Frontal cortex (tissue), 4 donors: Measurements from ENCODE around the gene CNNM2. TPM values are rescaled to one million over a fixed set of nuclear protein-coding genes. Genes with fewer than 3 reads are reported as not detected.
"Not testable (repeated sequence)": the region's sequence is repeated elsewhere in the genome, so short reads cannot be mapped to it uniquely, and the experiment has no call there.

Source experiments
- DNase-seq, 2 donors: peaks; one replicate each; pipeline ENCODE4 v3.0.0; 2012; ENCODE audit warnings: low spot score in 2 of 2
- FAIRE-seq: peaks from 2 replicates; lab custom pipeline; 2012; peaks lifted over from hg19 to GRCh38; lab: Jason Lieb, UNC
- small RNA-seq: library from RNA; depleted of rRNA; stranded (forward); fragments of <200 nt; gene quantifications from one replicate; pipeline ENCODE3, GENCODE V24; 2014
- total RNA-seq: library from RNA; depleted of rRNA; stranded (reverse); fragments of >200 nt; gene quantifications from one replicate; pipeline ENCODE4 v1.2.3, GENCODE V29; 2014
- donor health status: control.
- donor health status: control.
- donor health status: control.

CNNM2 gene
- total RNA-seq, 1 donor from 2014 or later = 5.7 TPM

DNA sequence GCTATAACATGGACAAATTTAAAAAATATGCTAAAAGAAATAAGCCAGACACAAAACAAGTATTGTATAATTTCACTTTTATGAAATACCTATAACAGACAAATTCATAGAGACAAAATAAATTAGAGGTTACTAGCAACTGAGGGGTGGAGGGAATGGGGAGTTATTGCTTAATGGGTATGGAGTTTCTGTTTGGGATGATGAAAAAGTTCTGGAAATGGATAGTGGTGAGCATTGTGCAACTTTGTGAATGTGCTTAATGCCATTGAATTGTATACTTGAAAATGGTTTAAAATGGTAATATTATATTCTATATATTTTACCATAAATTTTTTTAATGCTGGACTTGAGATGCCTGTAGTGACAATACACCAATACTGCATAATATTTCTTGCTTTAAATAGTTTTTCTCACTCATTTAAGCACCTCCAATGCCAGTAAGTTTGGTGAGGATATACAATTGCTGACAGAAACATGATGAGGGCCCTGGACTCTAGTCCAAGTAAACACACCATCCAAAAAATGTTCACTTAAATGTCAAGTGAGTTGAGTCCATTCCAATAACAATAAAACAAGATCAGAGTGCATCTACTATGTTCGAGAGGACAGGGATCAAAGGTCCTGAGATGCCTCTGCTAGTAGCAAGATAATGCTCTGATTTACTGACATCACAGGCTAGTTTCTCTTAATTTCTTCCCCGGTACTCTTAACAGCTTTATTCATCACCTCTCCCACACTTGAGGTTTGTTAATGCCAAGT, 203.1 kb downstream of the CNNM2 start:
- DNase-seq (no peak), FAIRE-seq (no peak)

DNA sequence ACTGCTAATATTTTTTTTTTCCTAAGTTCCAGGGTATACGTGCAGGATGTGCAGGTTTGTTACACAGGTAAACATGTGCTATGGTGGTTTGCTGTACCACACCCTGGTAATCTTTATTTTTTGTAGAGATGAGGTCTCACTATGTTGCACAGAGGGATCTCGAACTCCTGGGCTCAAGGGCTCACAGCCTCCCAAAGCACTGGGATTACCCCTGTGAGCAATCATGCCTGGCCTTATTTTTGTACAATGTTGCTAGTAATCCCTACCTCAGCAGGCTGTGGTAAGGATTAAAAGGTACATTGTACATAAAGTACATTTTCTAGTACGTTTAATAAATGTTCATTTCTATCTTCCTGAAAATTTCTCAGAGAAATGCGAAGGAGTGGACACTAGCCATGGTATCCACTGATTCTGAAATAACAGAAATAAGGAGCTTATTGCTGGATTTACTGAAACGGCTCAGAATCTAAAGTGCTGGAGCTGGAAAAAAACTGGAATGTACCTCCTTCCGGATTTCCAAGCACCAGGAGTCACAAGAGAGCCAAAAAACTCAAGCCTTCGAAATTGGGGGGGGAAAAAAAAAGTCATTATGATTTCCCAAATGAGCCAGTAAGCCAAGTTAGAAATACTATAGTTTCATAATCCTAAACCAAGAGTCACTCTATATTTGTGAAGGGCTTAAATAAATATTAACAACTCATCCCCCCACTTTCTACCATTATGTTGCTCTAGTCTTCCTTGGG, 205.4 kb downstream of the CNNM2 start:
- FAIRE-seq (no peak), DNase-seq (no peak)

DNA sequence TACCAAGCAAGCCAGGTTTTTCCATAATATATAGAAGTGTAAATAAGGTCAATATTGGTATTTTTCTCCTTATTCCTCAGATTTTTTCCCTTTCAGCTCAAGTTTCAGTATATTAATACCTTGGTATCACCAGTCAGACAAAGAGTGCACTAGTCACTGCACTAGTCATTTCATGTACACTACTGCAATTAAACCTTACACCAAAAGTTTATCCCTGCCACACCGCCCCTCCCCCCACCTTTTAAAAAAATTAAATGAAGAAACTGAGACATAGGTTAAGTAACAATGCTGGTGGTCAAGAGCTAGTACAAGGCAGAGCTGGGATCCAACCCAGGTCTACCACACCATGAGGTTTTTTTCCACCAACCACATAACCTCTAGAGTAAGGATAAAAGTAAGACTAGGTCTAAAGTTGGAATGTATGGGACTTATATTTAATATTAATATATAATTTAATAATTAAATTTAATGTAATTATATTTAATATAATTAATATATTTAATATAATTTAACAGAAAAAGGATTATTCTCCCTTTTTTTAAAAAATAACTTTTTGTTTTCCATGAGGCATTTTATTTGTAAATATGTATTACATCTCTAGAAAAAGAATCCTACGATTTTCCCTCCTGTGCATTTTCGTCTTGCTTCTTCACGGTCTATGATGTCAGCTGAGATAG, 206.5 kb downstream of the CNNM2 start:
- DNase-seq = no peak
- FAIRE-seq = peak; percentile 65

DNA sequence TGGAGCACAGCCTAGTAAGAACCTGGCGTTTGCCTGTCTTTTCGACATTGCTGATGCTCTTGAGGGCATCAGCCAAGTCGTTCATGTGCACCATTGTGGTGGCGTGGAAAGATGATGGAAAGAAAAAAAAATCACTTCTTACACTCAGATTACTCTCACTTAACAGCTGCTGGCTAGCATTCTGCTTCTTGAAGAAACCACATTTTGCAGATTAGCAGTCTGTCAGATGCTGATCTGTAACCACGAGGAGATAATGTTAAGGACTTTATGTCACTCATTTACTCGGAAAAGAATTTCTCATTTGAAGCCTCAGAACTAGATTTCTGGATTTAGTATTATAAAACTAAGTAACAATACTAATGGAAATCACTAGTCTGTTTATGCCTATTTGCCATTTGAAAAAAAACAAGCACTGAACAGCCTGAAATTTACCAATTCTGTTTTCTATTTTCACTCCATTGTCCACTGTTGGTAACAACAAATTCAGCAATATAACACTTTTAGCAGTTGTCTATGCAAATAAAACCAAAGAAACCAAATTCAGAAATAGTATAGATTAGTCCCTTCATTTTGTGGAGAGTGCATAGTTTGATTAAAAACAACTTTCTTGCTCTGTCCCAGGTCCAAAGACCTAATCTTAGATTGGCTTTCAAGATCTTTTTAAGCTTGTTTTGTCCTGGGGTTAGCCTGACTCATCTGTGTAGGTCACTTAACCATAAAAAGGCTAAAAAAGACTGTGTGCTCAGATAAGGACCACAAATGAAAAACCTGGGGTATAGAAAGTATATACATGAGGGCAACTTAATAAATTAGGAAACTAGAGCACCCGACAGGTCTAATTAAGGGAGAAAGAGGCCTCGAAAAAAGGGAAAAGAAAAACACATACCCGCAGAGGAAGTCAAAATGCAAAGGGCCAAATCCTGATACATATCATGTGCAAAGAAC, 207.5 kb downstream of the CNNM2 start:
- DNase-seq = no peak
- no peak for FAIRE-seq

DNA sequence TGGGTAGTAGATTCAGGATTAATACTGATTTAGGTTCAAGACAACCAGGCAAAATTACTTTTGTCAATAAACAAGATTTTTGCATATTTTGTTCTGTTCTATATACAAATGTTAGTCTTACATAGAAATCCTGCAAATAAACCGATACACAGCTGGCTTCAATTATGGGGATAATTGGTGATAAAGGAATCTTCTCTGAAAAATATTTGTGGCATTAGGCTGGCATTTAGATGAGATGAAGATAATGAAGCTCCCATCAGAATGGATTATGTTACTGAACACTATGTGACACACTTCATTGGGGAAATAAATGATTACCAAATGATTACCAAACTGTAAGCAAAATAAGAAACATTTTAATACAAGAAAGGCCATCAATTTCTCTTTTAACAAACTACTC, 209.1 kb downstream of the CNNM2 start:
- FAIRE-seq (no peak), DNase-seq (no peak)

GRCh38 chr10:103130180-103130579, 212.1 kb downstream of the CNNM2 start:
- DNase-seq, FAIRE-seq: not testable (repeated sequence)

- no peak for FAIRE-seq
- no peak for DNase-seq
Measured at GRCh38 chr10:103130910-103131309, 212.8 kb downstream of the CNNM2 start.

DNA sequence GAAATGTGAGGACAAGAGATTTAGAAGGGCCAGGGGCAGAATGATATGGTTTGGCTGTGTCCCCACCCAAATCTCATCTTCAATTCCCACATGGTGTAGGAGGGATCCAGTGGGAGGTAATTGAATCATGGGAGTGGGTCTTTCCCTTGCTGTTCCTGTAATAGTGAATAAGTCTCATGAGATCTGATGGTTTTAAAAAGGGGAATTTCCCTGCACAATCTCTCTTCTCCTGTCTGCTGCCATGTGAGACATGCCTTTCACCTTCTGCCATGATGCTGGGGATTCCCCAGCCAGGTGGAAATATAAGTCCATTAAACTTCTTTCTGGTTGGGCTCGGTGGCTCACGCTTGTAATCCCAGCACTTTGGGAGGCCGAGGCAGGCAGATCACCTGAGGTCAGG, 217.1 kb downstream of the CNNM2 start:
- FAIRE-seq, DNase-seq: not testable (repeated sequence)

DNA sequence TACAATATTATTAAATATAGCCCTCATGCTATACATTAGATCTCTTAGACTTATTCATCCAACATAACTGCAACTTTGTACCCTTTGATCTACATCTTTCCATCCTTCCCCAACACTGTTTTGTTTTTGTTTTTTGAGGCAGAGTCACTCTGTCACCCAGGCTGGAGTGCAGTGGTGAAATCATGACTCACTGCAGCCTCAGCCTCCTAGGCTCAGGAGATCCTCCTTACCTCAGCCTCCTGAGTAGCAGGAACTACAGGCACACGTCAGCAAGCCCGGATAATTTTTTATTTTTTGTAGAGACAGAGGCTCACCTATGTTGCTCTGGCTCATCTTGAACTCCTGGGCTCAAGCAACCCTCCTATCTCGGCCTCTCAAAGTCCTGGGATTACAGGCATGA, 221.7 kb downstream of the CNNM2 start:
- FAIRE-seq (no peak), DNase-seq (no peak)

Small RNAs within 50 kb of the gene (small RNA-seq; reads per million reads assigned to genes)
- gene AS3MT (not detected), gene RF00026 (not detected), gene RF02271 (not detected)

Other genes starting within 250 kb of the CNNM2 start
- gene ARL3, start 203.9 kb upstream of the CNNM2 start, total RNA-seq = 32.2 TPM
- 4.1 TPM for gene SFXN2, start 203.7 kb upstream of the CNNM2 start, total RNA-seq
- 15.5 TPM for gene WBP1L, start 174.3 kb upstream of the CNNM2 start, total RNA-seq
- not detected for gene CYP17A1, start 80.9 kb upstream of the CNNM2 start, total RNA-seq
- gene BORCS7, start 64.0 kb upstream of the CNNM2 start, total RNA-seq = 31.0 TPM
- 13.5 TPM for gene AS3MT, start 48.8 kb upstream of the CNNM2 start, total RNA-seq